Osteocyte (in vitro differentiated cells): ENCODE results near the gene PRRC2A. TPM values are rescaled to one million over a fixed set of nuclear protein-coding genes. Genes with fewer than 3 reads are reported as not detected.

Experiments used
- DNase-seq: peaks from one replicate; pipeline ENCODE4 v3.0.0; 2021; ENCODE audit warnings: mixed read lengths; ENCODE audit not compliant: unreplicated experiment; ENCODE audit errors: extremely low spot score
- H3K27ac Mint-ChIP-seq: one replicate; pipeline ENCODE4 v1.8.0; 2021; ENCODE audit warnings: mild to moderate bottlenecking, mixed read lengths; ENCODE audit not compliant: unreplicated experiment
- H3K27me3 Mint-ChIP-seq: one replicate; pipeline ENCODE4 v1.8.0; 2021; ENCODE audit warnings: mixed read lengths; ENCODE audit not compliant: unreplicated experiment
- H3K36me3 Mint-ChIP-seq: one replicate; pipeline ENCODE4 v1.8.0; 2021; ENCODE audit warnings: mixed read lengths; ENCODE audit not compliant: unreplicated experiment
- H3K4me1 Mint-ChIP-seq: one replicate; pipeline ENCODE4 v1.8.0; 2021; ENCODE audit warnings: mixed read lengths; ENCODE audit not compliant: unreplicated experiment
- H3K4me3 Mint-ChIP-seq: one replicate; pipeline ENCODE4 v1.8.0; 2021; ENCODE audit warnings: mild to moderate bottlenecking, moderate library complexity, mixed read lengths; ENCODE audit not compliant: unreplicated experiment
- H3K9me3 Mint-ChIP-seq: one replicate; pipeline ENCODE4 v1.8.0; 2021; ENCODE audit warnings: mixed read lengths; ENCODE audit not compliant: unreplicated experiment
- CTCF ChIP-seq: fragments of 200-600 bp; sonication (generic); IDR thresholded peaks from 2 replicates; pipeline ENCODE4 v1.5.0; 2021; ENCODE audit warnings: antibody characterized with exemption, mild to moderate bottlenecking, moderate library complexity
- total RNA-seq: library from RNA; stranded (reverse); gene quantifications from 2 replicates; pipeline ENCODE4 v1.2.1, GENCODE V29; 2021

The PRRC2A gene
- total RNA-seq, 1 donor from 2014 or later, result 205 TPM

- Mint-ChIP-seq H3K27ac (no peak overlapping the region), H3K4me3 (no peak overlapping the region), H3K27me3 (no peaks in the 10 kb centered on the region), H3K9me3 (no peaks in the 10 kb centered on the region), H3K36me3 (peaks cover 8% of the 10 kb centered on the region), H3K4me1 (peaks cover 14% of the 10 kb centered on the region)
- no peak for DNase-seq
- no peak for TF ChIP-seq CTCF
Observed at GRCh38 chr6:31676322-31676903, 55.9 kb downstream of the PRRC2A start.

- TF ChIP-seq CTCF, result no peak
- Mint-ChIP-seq H3K4me3 (no peak overlapping the region), H3K4me1 (peaks cover 16% of the 10 kb centered on the region), H3K9me3 (no peaks in the 10 kb centered on the region), H3K36me3 (peaks cover 7% of the 10 kb centered on the region), H3K27me3 (no peaks in the 10 kb centered on the region), H3K27ac (no peak overlapping the region)
- no peak for DNase-seq
Observed at GRCh38 chr6:31676904-31677303, 56.4 kb downstream of the PRRC2A start.

DNA sequence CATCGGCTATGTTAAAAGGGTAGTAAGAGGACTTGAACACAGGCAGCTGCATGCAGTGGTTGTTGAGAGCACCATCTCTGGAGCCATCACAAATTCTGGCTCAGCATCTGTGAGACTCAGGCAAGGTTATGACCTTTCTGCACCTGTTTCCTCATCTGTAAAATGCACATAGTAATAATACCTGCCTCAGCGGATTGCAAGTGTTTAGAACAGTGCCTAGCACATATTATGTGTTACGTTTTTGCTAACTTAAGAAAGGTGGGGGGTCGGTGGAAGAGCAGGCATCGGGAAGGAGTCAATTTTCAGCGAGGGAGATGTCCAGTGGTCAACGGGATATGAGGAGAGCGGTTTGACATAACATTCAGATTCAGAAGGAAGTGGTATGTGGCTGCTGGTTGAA is 57.4 kb downstream of the PRRC2A start:
- Mint-ChIP-seq H3K27ac (no peak overlapping the region), H3K27me3 (no peaks in the 10 kb centered on the region), H3K4me1 (peaks cover 16% of the 10 kb centered on the region), H3K36me3 (no peaks in the 10 kb centered on the region), H3K9me3 (no peaks in the 10 kb centered on the region), H3K4me3 (no peak overlapping the region)
- no peak for TF ChIP-seq CTCF
- DNase-seq, result no peak

- no peaks in the 10 kb centered on the region for H3K9me3 Mint-ChIP-seq
- TF ChIP-seq CTCF, result peak; percentile 83
- H3K4me1 Mint-ChIP-seq, result peaks cover 16% of the 10 kb centered on the region
- no peaks in the 10 kb centered on the region for H3K27me3 Mint-ChIP-seq
- peak within 1 kb of the TSS; percentile 73 for H3K4me3 Mint-ChIP-seq
- peak; percentile 93 for DNase-seq
- peak within 1 kb of the TSS; percentile 90 for H3K27ac Mint-ChIP-seq
- H3K36me3 Mint-ChIP-seq, result peaks cover under 1% of the 10 kb centered on the region
Observed at GRCh38 chr6:31680226-31681134, 60.0 kb downstream of the PRRC2A start, which contains the start of gene LY6G5C. TSS of gene LY6G5C (minus strand) at chr6:31681067. CDS start at chr6:31680373, 694 bp downstream.

DNA sequence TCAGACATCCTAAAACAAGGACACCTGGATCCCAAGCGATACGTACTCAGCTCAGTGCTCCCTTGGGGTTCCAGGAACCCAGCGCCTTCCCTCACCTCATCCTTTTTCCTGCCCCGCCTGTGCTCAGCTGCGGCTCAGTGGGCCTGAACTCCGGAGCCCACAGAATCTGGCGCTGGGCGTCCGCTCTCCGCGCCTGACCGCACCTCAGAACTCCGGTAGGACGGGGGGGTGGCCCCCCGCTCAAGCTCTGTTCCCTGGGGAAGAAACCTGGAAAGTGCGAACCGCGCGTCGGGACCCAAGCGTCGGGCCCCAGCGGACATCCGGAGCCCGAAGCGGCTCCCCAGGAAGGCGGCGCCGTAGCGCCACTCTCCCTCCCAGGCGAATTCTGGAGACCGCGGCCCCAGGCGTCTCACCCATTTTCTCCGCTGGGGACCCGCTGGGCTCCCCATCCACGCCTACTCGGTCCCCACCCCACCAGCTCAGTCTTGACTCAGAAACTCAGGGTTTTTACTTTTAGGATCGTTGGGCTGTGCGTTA is 60.7 kb downstream of the PRRC2A start:
- peak overlapping the region; percentile 73 for H3K4me3 Mint-ChIP-seq
- peaks cover 5% of the 10 kb centered on the region for H3K36me3 Mint-ChIP-seq
- H3K27me3 Mint-ChIP-seq, result no peaks in the 10 kb centered on the region
- H3K4me1 Mint-ChIP-seq, result peaks cover 16% of the 10 kb centered on the region
- no peak for DNase-seq
- H3K9me3 Mint-ChIP-seq, result no peaks in the 10 kb centered on the region
- peak overlapping the region; percentile 90 for H3K27ac Mint-ChIP-seq
- no peak for TF ChIP-seq CTCF
